HuH-7.5 (cell line): ENCODE data around the gene ADAMTSL5.
"Not testable (repeated sequence)": the region's sequence is repeated elsewhere in the genome, so short reads cannot be mapped to it uniquely, and the experiment has no call there.

Source experiments
- DNase-seq: peaks from one replicate; pipeline ENCODE4 v3.0.0; 2011; ENCODE audit warnings: low spot score

ADAMTSL5 gene

GRCh38 chr19:1530856-1531255 lies 18.0 kb upstream of the ADAMTSL5 start:
- DNase-seq: not testable (repeated sequence)

GRCh38 chr19:1529430-1529816 lies 16.6 kb upstream of the ADAMTSL5 start:
- no peak for DNase-seq

GRCh38 chr19:1528596-1529429 lies 16.0 kb upstream of the ADAMTSL5 start:
- DNase-seq: no peak

- DNase-seq: no peak
These were observed 15.0 kb upstream of the ADAMTSL5 start for GRCh38 chr19:1527650-1528309.

- no peak for DNase-seq
These were observed 14.3 kb upstream of the ADAMTSL5 start for GRCh38 chr19:1526979-1527649.

- DNase-seq: no peak
These were observed 13.4 kb upstream of the ADAMTSL5 start for GRCh38 chr19:1526066-1526778.

GRCh38 chr19:1525343-1525742 lies 12.5 kb upstream of the ADAMTSL5 start:
- DNase-seq: no peak

GRCh38 chr19:1524972-1525325 lies 12.1 kb upstream of the ADAMTSL5 start:
- no peak for DNase-seq

- no peak for DNase-seq
These were observed 11.6 kb upstream of the ADAMTSL5 start for GRCh38 chr19:1524287-1524971.

GRCh38 chr19:1523412-1524286 lies 10.8 kb upstream of the ADAMTSL5 start, which contains the start of gene PLK5:
PLK5 (plus strand) TSS chr19:1524077; CDS start chr19:1526997, 2,920 bp downstream.
- no peak for DNase-seq

GRCh38 chr19:1522838-1523237 lies 10.0 kb upstream of the ADAMTSL5 start:
- no peak for DNase-seq

- no peak for DNase-seq
These were observed 9.2 kb upstream of the ADAMTSL5 start for GRCh38 chr19:1522061-1522460.

GRCh38 chr19:1521636-1522035 lies 8.8 kb upstream of the ADAMTSL5 start:
- no peak for DNase-seq

GRCh38 chr19:1520203-1520780 lies 7.5 kb upstream of the ADAMTSL5 start:
- no peak for DNase-seq

GRCh38 chr19:1519802-1520201 lies 7.0 kb upstream of the ADAMTSL5 start:
- not testable (repeated sequence) for DNase-seq

- DNase-seq: no peak
These were observed 5.7 kb upstream of the ADAMTSL5 start for GRCh38 chr19:1518471-1518870.

GRCh38 chr19:1516395-1516753 lies 3.6 kb upstream of the ADAMTSL5 start:
- DNase-seq: no peak

- no peak for DNase-seq
These were observed 2.3 kb upstream of the ADAMTSL5 start for GRCh38 chr19:1514986-1515721.

- no peak for DNase-seq
These were observed 1.5 kb upstream of the ADAMTSL5 start for GRCh38 chr19:1514295-1514661.
